ENCODE measurements around the gene FAM81B.
"Not testable (repeated sequence)": the region's sequence is repeated elsewhere in the genome, so short reads cannot be mapped to it uniquely, and the experiment has no call there.

FAM81B gene

DNA sequence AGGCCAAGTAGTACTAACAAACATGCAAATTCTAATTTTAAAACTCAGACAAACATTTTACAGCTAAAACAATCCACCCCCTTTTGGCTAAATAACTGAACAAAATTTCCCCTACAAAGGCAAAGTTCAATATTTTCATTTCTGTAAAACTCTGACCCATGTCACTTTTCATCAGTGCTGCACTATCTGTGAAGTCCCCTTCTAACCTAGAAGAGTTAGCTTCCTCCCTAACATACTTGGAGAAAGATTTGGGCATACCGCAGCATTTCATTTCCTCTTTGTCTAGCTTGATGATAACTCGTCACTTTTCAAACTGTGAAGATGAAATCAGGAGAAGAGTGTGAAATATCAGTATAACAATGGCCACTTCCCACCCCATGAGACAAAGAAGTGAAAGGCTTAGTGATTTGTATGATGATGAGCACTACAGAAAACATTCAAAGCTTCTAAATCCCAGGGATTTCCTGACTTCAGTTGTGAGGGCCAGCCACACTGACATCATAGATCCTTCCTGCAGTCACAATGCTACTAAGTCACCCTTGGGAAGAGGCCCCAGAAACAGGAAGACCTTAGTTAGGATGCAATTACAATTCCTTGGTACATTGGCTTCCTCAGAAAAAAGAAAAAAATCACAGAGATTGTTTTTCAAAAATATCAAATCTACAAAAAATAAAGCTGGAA is at the start of gene FAM81B:
TSS of gene FAM81B (plus strand) at position 555 of the 681 bp plus-strand sequence. CDS start at position 579, 24 bp downstream.
- peak; percentile 78 for DNase-seq (ENCODE audit: low spot score)

GRCh38 chr5:95341444-95341843 is 49.7 kb upstream of the FAM81B start:
- not testable (repeated sequence) for DNase-seq (ENCODE audit: low spot score)

- no peak for DNase-seq (ENCODE audit: low spot score)
These were observed 43.6 kb upstream of the FAM81B start for GRCh38 chr5:95347506-95348120.

DNA sequence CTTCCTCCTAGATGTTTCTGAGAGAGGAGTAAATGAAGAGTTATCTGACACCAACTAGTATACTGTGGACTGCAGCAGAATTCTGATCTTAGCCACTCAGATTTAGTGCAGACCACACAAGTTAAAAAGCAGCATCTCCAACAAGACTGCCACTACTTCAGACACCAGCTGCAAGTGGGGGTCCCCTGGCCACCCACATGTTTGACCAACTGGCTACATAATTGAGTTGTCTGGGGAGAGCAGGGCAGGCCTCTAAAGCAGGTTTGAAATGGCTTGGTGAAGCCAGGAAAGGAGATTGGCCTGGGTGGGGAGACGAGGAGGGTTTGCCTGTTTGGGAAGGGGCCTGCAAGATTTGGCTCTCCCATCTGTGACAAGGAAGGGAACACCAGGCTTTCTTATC is 40.5 kb upstream of the FAM81B start:
- DNase-seq (ENCODE audit: low spot score) = no peak

GRCh38 chr5:95352691-95353090 is 38.5 kb upstream of the FAM81B start:
- no peak for DNase-seq (ENCODE audit: low spot score)

DNA sequence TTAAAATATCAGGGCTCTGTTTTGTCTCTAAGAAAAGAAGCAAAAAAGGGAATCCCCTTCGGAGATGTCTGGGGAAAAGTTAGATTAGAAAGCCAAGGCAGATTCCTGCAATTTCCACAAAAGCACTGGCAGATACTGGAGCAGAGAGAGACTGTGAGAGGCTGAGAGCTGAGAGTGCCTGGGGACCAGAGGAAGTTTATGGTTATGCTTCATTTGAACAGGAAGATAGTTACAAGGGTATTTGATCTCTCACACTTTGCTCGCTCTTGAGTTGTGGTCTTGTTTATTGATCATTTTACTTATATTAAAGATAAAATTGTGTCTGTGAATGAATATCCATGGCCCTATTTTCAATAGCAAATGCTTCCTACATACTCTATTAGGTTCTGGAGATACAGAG is 32.8 kb upstream of the FAM81B start:
- DNase-seq (ENCODE audit: low spot score) = no peak

DNA sequence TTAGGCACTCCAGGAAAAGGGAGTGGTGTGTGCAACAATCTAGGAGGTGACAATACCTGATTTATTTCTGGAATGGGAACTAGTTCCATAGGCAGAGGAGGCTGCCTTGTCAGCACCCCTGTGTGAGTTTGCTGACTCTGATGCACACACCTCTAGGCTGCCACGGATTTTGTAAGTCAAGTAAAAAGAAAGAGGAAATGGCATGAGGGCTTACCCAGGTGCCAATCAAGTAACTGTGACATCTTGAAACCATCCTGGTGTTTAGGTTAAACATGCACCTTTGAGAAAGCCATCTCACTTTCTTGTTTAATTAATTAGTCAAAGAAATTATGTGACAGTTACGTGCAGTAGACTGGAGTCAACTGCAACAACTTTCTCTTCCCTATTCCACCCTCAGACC is 32.3 kb upstream of the FAM81B start:
- DNase-seq (ENCODE audit: low spot score) = no peak

DNA sequence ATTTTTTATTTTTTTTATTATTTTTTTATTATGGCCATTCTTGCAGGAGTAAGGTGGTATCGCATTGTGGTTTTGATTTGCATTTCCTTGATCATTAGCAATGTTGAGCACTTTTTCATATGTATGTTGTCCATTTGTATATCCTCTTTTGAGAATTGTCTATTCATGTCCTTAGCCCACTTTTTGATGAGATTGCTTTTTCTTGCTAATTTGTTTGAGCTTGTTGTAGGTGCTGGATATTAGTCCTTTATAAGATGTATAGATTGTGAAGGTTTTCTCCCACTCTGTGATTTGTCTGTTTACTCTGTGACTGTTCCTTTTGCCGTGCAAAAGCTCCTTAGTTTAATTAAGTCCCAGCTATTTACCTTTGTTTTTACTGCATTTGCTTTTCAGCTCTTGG is 30.5 kb upstream of the FAM81B start:
- DNase-seq (ENCODE audit: low spot score) = not testable (repeated sequence)

GRCh38 chr5:95365302-95366095 is 25.7 kb upstream of the FAM81B start:
- DNase-seq (ENCODE audit: low spot score) = no peak

DNA sequence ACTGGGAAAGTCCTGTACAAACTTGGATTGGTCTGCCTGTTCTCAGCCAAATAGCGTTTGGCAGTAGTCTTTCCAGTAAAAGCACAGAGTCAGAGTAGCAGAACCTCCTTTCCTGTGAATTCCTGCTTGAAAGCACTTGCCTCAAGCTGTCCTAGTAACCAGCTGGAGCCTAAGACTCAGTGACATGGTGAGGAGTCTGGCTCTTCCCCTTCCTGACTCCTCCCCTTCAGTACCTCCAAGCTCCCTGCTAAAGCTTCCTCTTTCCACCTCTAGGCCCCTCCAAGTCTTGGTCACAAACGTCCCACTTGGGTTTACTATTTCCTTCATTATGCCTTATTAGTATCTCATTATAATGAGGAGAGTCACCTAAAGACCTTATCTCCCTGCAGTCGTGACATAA is 21.4 kb upstream of the FAM81B start:
- DNase-seq (ENCODE audit: low spot score) = no peak

- DNase-seq (ENCODE audit: low spot score) = no peak
These were observed 17.1 kb upstream of the FAM81B start for GRCh38 chr5:95374061-95374460.

- peak; percentile 13 for DNase-seq (ENCODE audit: low spot score)
These were observed 15.6 kb upstream of the FAM81B start for GRCh38 chr5:95375591-95375990.

- no peak for DNase-seq (ENCODE audit: low spot score)
These were observed 12.0 kb upstream of the FAM81B start for GRCh38 chr5:95379133-95379532.

- no peak for DNase-seq (ENCODE audit: low spot score)
These were observed 11.0 kb upstream of the FAM81B start for GRCh38 chr5:95380103-95380628.

- no peak for DNase-seq (ENCODE audit: low spot score)
These were observed 8.4 kb upstream of the FAM81B start for GRCh38 chr5:95382801-95383200.

DNA sequence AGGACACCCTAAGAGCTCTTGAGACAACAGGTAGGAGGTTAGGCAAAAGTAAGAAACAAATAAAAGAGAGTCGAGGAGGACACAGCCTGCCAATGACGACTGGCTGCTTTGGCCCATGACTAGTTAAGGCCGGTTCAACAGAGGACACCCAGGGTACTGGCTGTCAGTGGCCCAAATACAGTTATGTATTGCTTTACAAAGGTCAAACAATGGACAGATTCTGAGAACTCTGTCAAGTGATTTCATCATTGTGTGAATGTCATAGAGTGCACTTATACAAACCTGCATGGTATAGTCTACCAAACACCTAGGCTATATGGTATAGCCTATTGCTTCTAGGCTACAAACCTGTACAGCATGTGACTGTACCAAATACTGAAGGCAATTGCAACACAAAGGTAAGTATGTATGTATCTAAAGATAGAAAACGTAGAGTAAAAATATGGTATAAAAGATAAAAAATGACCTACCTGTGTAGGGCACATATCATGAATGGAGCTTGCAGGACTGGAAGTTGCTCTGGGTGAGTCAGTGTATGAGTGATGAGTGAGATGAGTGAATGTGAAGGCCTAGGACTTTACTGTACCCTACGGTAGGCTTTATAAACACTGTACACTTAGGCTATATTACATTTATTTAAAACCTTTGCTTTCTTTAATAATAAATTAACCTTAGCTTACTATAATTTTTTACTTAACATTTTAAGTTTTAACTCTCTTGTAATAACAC is 6.5 kb upstream of the FAM81B start:
- DNase-seq (ENCODE audit: low spot score) = no peak

GRCh38 chr5:95385334-95385733 is 5.8 kb upstream of the FAM81B start:
- no peak for DNase-seq (ENCODE audit: low spot score)

- not testable (repeated sequence) for DNase-seq (ENCODE audit: low spot score)
These were observed 799 bp downstream of the FAM81B start for GRCh38 chr5:95391965-95392364.

- DNase-seq (ENCODE audit: low spot score) = peak; percentile 69
These were observed 1.5 kb downstream of the FAM81B start for GRCh38 chr5:95392593-95393182.

DNA sequence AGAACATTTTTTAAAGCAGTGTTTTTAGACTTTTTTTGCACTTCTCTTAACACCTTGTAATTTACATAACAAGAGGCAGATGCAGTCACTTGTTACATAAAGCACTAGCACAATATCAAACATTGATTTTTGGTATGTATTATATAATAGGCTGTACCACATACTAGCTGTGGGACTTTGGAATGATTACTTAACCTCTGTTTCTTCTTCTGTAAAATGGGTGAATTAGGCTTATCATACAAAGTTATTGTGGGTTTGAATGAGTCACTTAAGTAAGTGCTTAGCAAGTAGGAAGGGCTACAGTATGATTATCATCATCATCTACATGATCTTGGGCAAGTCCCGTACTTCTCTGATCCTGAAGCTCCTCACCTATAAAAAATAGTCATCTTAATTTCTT is 2.1 kb downstream of the FAM81B start:
- no peak for DNase-seq (ENCODE audit: low spot score)

DNA sequence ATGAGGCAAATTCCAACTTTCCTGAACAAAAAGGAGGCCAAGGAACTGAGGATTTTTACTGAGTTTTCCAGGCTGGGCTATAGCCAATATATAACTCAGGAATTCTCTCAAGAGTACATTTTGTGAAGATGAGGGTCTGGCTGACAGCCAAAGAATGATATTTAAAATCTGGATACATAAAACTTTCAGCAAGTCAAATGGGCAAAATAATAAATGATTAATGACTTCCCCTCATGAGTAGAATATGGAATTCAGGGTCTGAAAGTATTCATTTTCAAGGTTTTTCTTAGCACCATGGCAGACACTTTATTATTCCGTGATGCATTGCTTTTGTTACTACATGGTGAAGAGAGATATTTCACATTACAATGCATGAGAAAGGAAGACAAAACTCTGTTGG is 7.8 kb downstream of the FAM81B start:
- no peak for DNase-seq (ENCODE audit: low spot score)

DNA sequence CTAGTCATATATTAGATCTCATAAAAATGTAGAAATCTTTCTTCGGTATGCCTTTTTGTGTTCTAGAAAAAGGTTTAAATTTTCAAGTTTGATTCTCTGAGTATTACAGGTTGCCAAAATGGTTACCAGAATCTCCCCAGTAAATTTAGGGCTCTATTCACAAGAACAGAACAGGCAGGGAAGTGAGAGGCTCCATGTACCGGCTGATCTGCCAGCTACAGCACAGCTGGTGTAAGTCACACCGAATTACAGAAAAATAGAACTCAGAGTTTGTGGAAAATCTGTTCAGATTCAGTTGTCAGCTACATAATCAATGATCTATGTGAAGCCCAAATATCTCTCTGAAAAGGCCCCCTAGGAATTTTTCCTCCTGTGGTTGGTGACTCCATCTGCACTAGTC is 10.5 kb downstream of the FAM81B start:
- DNase-seq (ENCODE audit: low spot score) = no peak
